ENCODE results near the gene AATF.

GRCh38 chr17:36937001-36937958 lies 11.5 kb upstream of the AATF start, which contains the start of gene LHX1:
- no peak for TF ChIP-seq CTCF (IDR thresholded peaks at IDR 0.05)
- TF ChIP-seq POLR2A (IDR thresholded peaks at IDR 0.05): no peak
- TF ChIP-seq EP300 (IDR thresholded peaks at IDR 0.05): peak in 1 of 2 donors; percentile 67

All from tibial nerve (tissue), 4 donors.